Right lobe of liver (tissue), 4 donors: ENCODE measurements around the gene ATXN10.

Experiments
- POLR2A ChIP-seq: fragments of 450-650 bp; IDR thresholded peaks from one replicate; pipeline ENCODE4 v1.6.1; 2017; ENCODE audit warnings: antibody characterized with exemption, mild to moderate bottlenecking
- TF ChIP-seq, protein P1 (sequence below), 4 donors: fragments of 200-600 bp in 3 of 4; fragments of 450-650 bp in 1 of 4; IDR thresholded peaks; one replicate each; pipeline versions ENCODE4 v1.5.1 to v1.8.0; 2016 to 2022; ENCODE audit warnings: antibody characterized with exemption in 4 of 4, mild to moderate bottlenecking in 2 of 4
- donor health status: DM: no; HTN: no; CAD: no.
- donor health status: DM: no; HTN: no; CAD: no.
- donor health status: DM: no; HTN: yes; CAD: no.

DNA sequence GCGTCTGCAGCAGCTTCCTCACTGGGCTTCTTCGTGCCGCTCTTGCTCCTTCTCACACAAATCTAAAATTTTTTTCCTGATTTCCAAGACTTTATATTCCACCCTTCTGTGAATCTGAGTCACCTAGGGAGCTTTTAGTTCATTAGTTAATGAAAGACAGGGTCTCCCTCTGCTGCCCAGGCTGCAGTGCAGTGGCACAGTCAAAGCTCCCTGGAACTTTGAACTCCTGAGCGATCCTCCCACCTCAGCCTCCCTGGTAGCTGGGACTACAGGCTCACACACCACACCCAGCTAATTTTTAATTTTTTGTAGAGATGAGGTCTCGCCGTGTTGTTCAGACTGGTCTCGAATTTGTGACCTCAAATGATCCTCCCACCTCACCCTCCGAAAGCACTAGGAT lies 116.9 kb downstream of the ATXN10 start:
- no peak for TF ChIP-seq POLR2A
- TF ChIP-seq, protein P1, sequence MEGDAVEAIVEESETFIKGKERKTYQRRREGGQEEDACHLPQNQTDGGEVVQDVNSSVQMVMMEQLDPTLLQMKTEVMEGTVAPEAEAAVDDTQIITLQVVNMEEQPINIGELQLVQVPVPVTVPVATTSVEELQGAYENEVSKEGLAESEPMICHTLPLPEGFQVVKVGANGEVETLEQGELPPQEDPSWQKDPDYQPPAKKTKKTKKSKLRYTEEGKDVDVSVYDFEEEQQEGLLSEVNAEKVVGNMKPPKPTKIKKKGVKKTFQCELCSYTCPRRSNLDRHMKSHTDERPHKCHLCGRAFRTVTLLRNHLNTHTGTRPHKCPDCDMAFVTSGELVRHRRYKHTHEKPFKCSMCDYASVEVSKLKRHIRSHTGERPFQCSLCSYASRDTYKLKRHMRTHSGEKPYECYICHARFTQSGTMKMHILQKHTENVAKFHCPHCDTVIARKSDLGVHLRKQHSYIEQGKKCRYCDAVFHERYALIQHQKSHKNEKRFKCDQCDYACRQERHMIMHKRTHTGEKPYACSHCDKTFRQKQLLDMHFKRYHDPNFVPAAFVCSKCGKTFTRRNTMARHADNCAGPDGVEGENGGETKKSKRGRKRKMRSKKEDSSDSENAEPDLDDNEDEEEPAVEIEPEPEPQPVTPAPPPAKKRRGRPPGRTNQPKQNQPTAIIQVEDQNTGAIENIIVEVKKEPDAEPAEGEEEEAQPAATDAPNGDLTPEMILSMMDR (IDR thresholded peaks at IDR 0.05): no peak
